Left renal pelvis (tissue), 4 donors: ENCODE results near the gene MEGF6. TPM values are rescaled to one million over a fixed set of nuclear protein-coding genes. Genes with fewer than 3 reads are reported as not detected.

Experiments
- DNase-seq, 4 donors: peaks; one replicate each; pipeline ENCODE4 v3.0.0-alpha.2; 2013; ENCODE audit warnings: low read depth in 4 of 4, low spot score in 3 of 4
- polyA plus RNA-seq, 4 donors: library from polyadenylated mRNA; unstranded; fragments of 120-200 nt; gene quantifications; one replicate each; pipeline ENCODE4 v1.2.1, GENCODE V29; 2013; ENCODE audit not compliant: insufficient read length in 4 of 4

Gene MEGF6
- polyA plus RNA-seq, 4 donors = 8.1 to 26.3 (median 14.0) TPM

- no peak for DNase-seq
These were observed 157.2 kb downstream of the MEGF6 start, which contains the start of gene ARHGEF16 for GRCh38 chr1:3453891-3454810. ARHGEF16 (plus strand) TSS chr1:3454665; CDS start chr1:3463085, 8,420 bp downstream.

GRCh38 chr1:3453203-3453761 is 158.0 kb downstream of the MEGF6 start:
- no peak for DNase-seq

GRCh38 chr1:3452866-3453175 is 158.5 kb downstream of the MEGF6 start:
- DNase-seq = no peak

GRCh38 chr1:3451994-3452865 is 159.1 kb downstream of the MEGF6 start:
- DNase-seq = no peak

GRCh38 chr1:3450983-3451382 is 160.3 kb downstream of the MEGF6 start:
- no peak for DNase-seq

- DNase-seq = no peak
These were observed 161.0 kb downstream of the MEGF6 start for GRCh38 chr1:3450202-3450863.

GRCh38 chr1:3444736-3445135 is 166.6 kb downstream of the MEGF6 start:
- no peak for DNase-seq

GRCh38 chr1:3444298-3444697 is 167.0 kb downstream of the MEGF6 start:
- DNase-seq = no peak

- DNase-seq = no peak
These were observed 167.5 kb downstream of the MEGF6 start for GRCh38 chr1:3443807-3444206.

GRCh38 chr1:3442901-3443300 is 168.4 kb downstream of the MEGF6 start:
- DNase-seq = no peak

- DNase-seq = no peak
These were observed 169.0 kb downstream of the MEGF6 start for GRCh38 chr1:3442331-3442730.

- DNase-seq = no peak
These were observed 169.4 kb downstream of the MEGF6 start for GRCh38 chr1:3441880-3442279.

- no peak for DNase-seq
These were observed 169.9 kb downstream of the MEGF6 start for GRCh38 chr1:3441410-3441847.

- no peak for DNase-seq
These were observed 170.4 kb downstream of the MEGF6 start for GRCh38 chr1:3440711-3441409.

- DNase-seq = no peak
These were observed 171.0 kb downstream of the MEGF6 start for GRCh38 chr1:3440300-3440681.

Other genes with a start within 250 kb of the MEGF6 start
- 10 to 100 TPM in 3 of 4 donors, under 1 TPM in 1; 0.53 to 23.1 (median 15.4) TPM for gene ARHGEF16, start 156.8 kb downstream of the MEGF6 start, polyA plus RNA-seq
- 10 to 100 TPM; 35.9 to 45.0 (median 40.6) TPM for gene TPRG1L, start 13.5 kb upstream of the MEGF6 start, polyA plus RNA-seq
- 10 to 100 TPM; 13.2 to 23.2 (median 18.1) TPM for gene WRAP73, start 38.6 kb upstream of the MEGF6 start, polyA plus RNA-seq
- gene TP73, start 41.0 kb upstream of the MEGF6 start, polyA plus RNA-seq = under 1 TPM; 0.47 to 0.97 (median 0.74) TPM
- gene CCDC27, start 140.9 kb upstream of the MEGF6 start, polyA plus RNA-seq = under 1 TPM; 0.07 to 0.27 (median 0.19) TPM
- 10 to 100 TPM in 1 of 4 donors, 1 to 10 TPM in 3; 5.3 to 22.8 (median 8.8) TPM for gene SMIM1, start 161.2 kb upstream of the MEGF6 start, polyA plus RNA-seq
- 10 to 100 TPM; 53.6 to 77.5 (median 62.1) TPM for gene LRRC47, start 185.0 kb upstream of the MEGF6 start, polyA plus RNA-seq
- 10 to 100 TPM; 30.2 to 43.3 (median 37.7) TPM for gene CEP104, start 245.7 kb upstream of the MEGF6 start, polyA plus RNA-seq
- 10 to 100 TPM in 1 of 4 donors, 1 to 10 TPM in 3; 5.2 to 11.2 (median 7.0) TPM for gene DFFB, start 246.0 kb upstream of the MEGF6 start, polyA plus RNA-seq